Gastrocnemius medialis (tissue), 4 donors: Measurements from ENCODE around the gene MX1. TPM values are rescaled to one million over a fixed set of nuclear protein-coding genes. Genes with fewer than 3 reads are reported as not detected.

Source experiments
- ATAC-seq, 2 donors: fragments of 150-250 bp; one replicate each; pipeline ENCODE4 v1.9.1; 2016
- DNase-seq, 2 donors: peaks; one replicate each; pipeline ENCODE4 v3.0.0-alpha.2; 2019
- H3K27ac ChIP-seq, 4 donors: fragments of 200-600 bp; sonication (generic); 1 replicate in 1 of 4; 2 replicates in 3 of 4; pipeline ENCODE4 v1.5.1; 2016 to 2018; ENCODE audit warnings: mild to moderate bottlenecking in 2 of 4, moderate library complexity in 1 of 4
- H3K27me3 ChIP-seq, 3 donors: fragments of 200-600 bp; sonication (generic) in 2 of 3; 1 replicate in 1 of 3; 2 replicates in 2 of 3; pipeline versions ENCODE4 v1.5.1 to v1.6.0; 2016 to 2019; ENCODE audit warnings: mild to moderate bottlenecking in 1 of 3, moderate library complexity in 1 of 3
- H3K36me3 ChIP-seq, 2 donors: fragments of 200-600 bp; sonication (generic) in 1 of 2; one replicate each; pipeline ENCODE4 v1.5.1; 2017 to 2018
- H3K4me1 ChIP-seq, 2 donors: fragments of 200-600 bp; sonication (generic) in 1 of 2; one replicate each; pipeline ENCODE4 v1.5.1; 2016 to 2017; ENCODE audit warnings: mild to moderate bottlenecking in 2 of 2
- H3K4me3 ChIP-seq, 4 donors: fragments of 200-600 bp; sonication (generic) in 3 of 4; 1 replicate in 1 of 4; 2 replicates in 3 of 4; pipeline ENCODE4 v1.5.1; 2016 to 2019; ENCODE audit warnings: mild to moderate bottlenecking in 2 of 4
- H3K9me3 ChIP-seq, 3 donors: fragments of 200-600 bp; sonication (generic) in 2 of 3; 1 replicate in 1 of 3; 2 replicates in 2 of 3; pipeline ENCODE4 v1.5.1; 2016 to 2019
- POLR2A ChIP-seq, 2 donors: fragments of 450-650 bp; IDR thresholded peaks; one replicate each; pipeline ENCODE4 v1.6.1; 2017; ENCODE audit warnings: antibody characterized with exemption in 2 of 2, mild to moderate bottlenecking in 2 of 2, moderate library complexity in 2 of 2
- in situ Hi-C, 4 donors: fragments of 200-750 bp; cut with MboI; loops; one replicate each; pipeline versions ENCODE4 v1.15.0 to v1.8.0; 2017; ENCODE audit warnings: low sequenced_read_pairs in 4 of 4
- intact Hi-C: fragments of 100-400 bp; cut with DNase I; formaldehyde crosslinking; loops from one replicate; pipeline ENCODE4 v1.15.1; 2023; ENCODE audit warnings: low total_unique reads
- total RNA-seq, 4 donors: library from RNA; depleted of rRNA; stranded (reverse); fragments of >200 nt; gene quantifications; one replicate each; pipeline versions ENCODE4 v1.1.0 to v1.2.3, GENCODE V29; 2016
- TF ChIP-seq, protein P1 (sequence below), 5 experiments: fragments of 450-650 bp in 3 of 5; fragments of 200-600 bp in 2 of 5; sonication (generic) in 2 of 5; IDR thresholded peaks in 4 of 5; conservative IDR thresholded peaks in 1 of 5; 1 replicate in 4 of 5; 2 replicates in 1 of 5; pipeline ENCODE4 v1.5.1; 2016 to 2019; ENCODE audit warnings: antibody characterized with exemption in 5 of 5, mild to moderate bottlenecking in 3 of 5, moderate library complexity in 3 of 5

The MX1 gene
- total RNA-seq, 4 donors from 2014 or later: 2.5 to 10.0 (median 5.7) TPM

DNA sequence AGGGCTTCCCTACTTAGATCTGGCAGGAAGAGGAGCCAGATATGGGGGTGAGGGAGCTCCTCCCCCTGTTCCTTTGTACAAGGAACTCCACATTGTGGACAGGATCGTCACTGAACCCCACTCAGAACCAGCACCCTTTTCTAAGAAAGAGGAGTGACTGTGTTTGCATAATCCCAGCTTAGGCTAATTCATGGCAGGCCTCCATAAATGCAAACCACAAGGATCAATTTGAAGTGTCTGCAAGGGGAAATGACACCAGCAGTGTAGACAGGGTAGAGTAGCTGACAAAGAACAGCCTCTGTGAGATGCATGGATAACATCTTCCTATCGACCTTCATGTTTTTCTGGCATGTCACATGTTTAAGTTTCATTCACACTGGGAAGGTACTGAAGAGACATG lies 11.7 kb downstream of the MX1 start:
- no peaks in the 10 kb centered on the region for H3K9me3 ChIP-seq
- intact Hi-C loops: no loop called here

DNA sequence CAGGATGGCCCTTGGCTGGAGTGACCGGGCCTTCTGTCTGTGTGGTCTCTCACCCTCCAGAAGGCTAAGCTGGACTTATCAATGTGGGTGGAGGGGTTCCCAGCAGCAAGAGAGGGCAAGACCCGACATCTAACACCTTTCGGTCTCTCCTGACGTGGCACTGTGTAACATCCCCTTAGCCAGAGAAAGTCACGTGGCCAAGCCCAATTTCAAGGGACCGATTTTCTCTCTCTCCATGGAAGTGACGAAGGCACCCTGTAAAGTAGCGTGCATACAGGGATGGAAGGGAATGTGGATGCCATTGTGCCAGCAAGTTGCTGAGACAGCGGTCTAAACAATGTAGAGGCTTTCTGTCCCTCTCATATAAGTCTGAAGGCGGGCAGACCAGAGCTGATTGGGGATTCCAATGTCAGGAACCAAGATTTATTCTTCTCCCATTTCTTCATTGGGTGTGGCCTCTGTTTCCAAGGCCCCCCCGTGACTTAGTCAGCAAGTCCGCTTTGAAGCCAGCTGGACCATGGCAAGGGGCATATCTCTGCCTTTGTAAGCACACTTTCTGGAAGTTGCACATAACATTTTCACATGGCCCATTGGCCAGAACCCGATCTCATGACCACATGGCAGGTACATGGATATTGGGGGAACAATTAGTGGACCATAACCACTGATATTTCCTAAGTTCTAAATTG lies 12.5 kb downstream of the MX1 start:
- no peak for ATAC-seq

More for the DNA sequence above, 11.7 kb downstream of the MX1 start:
- in situ Hi-C loops: no loop called here
- H3K27ac ChIP-seq: no peak overlapping the region
- ATAC-seq (no peak), DNase-seq (no peak)
- no peak overlapping the region for H3K4me3 ChIP-seq
- TF ChIP-seq, protein P1, sequence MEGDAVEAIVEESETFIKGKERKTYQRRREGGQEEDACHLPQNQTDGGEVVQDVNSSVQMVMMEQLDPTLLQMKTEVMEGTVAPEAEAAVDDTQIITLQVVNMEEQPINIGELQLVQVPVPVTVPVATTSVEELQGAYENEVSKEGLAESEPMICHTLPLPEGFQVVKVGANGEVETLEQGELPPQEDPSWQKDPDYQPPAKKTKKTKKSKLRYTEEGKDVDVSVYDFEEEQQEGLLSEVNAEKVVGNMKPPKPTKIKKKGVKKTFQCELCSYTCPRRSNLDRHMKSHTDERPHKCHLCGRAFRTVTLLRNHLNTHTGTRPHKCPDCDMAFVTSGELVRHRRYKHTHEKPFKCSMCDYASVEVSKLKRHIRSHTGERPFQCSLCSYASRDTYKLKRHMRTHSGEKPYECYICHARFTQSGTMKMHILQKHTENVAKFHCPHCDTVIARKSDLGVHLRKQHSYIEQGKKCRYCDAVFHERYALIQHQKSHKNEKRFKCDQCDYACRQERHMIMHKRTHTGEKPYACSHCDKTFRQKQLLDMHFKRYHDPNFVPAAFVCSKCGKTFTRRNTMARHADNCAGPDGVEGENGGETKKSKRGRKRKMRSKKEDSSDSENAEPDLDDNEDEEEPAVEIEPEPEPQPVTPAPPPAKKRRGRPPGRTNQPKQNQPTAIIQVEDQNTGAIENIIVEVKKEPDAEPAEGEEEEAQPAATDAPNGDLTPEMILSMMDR (IDR thresholded peaks at IDR 0.05 in 4 of 5, conservative IDR thresholded peaks at IDR 0.05 in 1 of 5): no peak
- TF ChIP-seq POLR2A (IDR thresholded peaks at IDR 0.05): no peak
- H3K36me3 ChIP-seq: peaks cover 0 to 5% of the 10 kb centered on the region in 2 donors
- no peaks in the 10 kb centered on the region for H3K4me1 ChIP-seq
- H3K27me3 ChIP-seq: no peaks in the 10 kb centered on the region

DNA sequence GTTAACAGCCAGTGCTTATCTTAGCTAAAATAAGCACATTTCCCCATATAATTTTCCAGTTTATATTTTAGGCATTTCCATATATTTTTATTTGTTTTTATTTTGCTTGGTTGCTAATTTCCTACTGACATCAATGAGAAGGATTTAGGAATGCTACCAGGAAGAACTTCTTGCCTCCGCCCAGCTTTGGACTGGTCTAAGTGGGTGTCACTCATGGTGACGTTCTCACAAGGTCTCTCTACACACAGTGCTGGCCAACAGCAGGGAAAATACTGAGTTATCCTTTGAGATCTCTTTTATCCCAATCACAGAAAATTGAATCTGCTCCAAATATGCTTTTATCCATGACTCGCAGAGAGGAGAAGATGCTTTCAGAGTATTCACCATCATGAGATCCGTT lies 13.2 kb downstream of the MX1 start:
- no peak for TF ChIP-seq POLR2A (IDR thresholded peaks at IDR 0.05)
- TF ChIP-seq, protein P1 (IDR thresholded peaks at IDR 0.05 in 4 of 5, conservative IDR thresholded peaks at IDR 0.05 in 1 of 5): no peak

More for the DNA sequence above, 12.5 kb downstream of the MX1 start:
- Histone ChIP-seq H3K4me3 (no peak overlapping the region), H3K9me3 (no peaks in the 10 kb centered on the region), H3K4me1 (no peaks in the 10 kb centered on the region), H3K36me3 (peaks cover 0 to 2% of the 10 kb centered on the region in 2 donors), H3K27ac (no peak overlapping the region), H3K27me3 (no peaks in the 10 kb centered on the region)
- TF ChIP-seq POLR2A (IDR thresholded peaks at IDR 0.05): no peak
- TF ChIP-seq, protein P1 (IDR thresholded peaks at IDR 0.05 in 4 of 5, conservative IDR thresholded peaks at IDR 0.05 in 1 of 5): no peak
- DNase-seq: no peak
- in situ Hi-C loops (no loop called here), intact Hi-C loops (no loop called here)

DNA sequence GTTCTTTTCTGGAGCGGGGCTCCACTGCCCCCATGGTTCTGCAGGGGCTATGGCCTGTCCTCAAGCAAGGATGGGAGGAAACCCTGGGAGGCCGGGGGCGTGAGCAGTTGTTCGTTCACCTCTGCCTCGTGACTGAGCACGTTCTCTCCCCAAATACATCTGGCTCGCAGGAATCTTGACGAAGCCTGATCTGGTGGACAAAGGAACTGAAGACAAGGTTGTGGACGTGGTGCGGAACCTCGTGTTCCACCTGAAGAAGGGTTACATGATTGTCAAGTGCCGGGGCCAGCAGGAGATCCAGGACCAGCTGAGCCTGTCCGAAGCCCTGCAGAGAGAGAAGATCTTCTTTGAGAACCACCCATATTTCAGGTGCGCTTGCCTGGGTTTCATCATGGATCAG lies 15.5 kb downstream of the MX1 start:
- intact Hi-C loops: no loop called here
- ATAC-seq (no peak), DNase-seq (no peak)
- Histone ChIP-seq H3K27ac (no peak overlapping the region), H3K4me1 (no peaks in the 10 kb centered on the region), H3K9me3 (no peaks in the 10 kb centered on the region), H3K27me3 (no peaks in the 10 kb centered on the region), H3K4me3 (no peak overlapping the region), H3K36me3 (no peaks in the 10 kb centered on the region)
- in situ Hi-C loops: no loop called here
- TF ChIP-seq POLR2A (IDR thresholded peaks at IDR 0.05): no peak
- TF ChIP-seq, protein P1 (IDR thresholded peaks at IDR 0.05 in 4 of 5, conservative IDR thresholded peaks at IDR 0.05 in 1 of 5): no peak

More for the DNA sequence above, 13.2 kb downstream of the MX1 start:
- DNase-seq (no peak), ATAC-seq (no peak)
- intact Hi-C loops: no loop called here
- Histone ChIP-seq H3K9me3 (no peaks in the 10 kb centered on the region), H3K27me3 (no peaks in the 10 kb centered on the region), H3K36me3 (no peaks in the 10 kb centered on the region), H3K27ac (no peak overlapping the region), H3K4me3 (no peak overlapping the region), H3K4me1 (no peaks in the 10 kb centered on the region)
- in situ Hi-C loops: no loop called here
